GM19043 (cell line): ENCODE measurements around the gene VARS2.
"Not testable (repeated sequence)": the region's sequence is repeated elsewhere in the genome, so short reads cannot be mapped to it uniquely, and the experiment has no call there.

ENCODE experiments used
- ATAC-seq: cut with Tn5 transposase; IDR thresholded peaks from one replicate; pipeline ENCODE4 v1.9.1; 2021; ENCODE audit warnings: low read depth; ENCODE audit not compliant: unreplicated experiment

The VARS2 gene

GRCh38 chr6:30896541-30896940 lies 17.5 kb upstream of the VARS2 start:
- ATAC-seq, result no peak

- no peak for ATAC-seq
Observed at GRCh38 chr6:30897882-30898281, 16.2 kb upstream of the VARS2 start.

GRCh38 chr6:30898750-30899360 lies 15.2 kb upstream of the VARS2 start:
- ATAC-seq, result no peak

- no peak for ATAC-seq
Observed at GRCh38 chr6:30900863-30901417, 13.1 kb upstream of the VARS2 start.

GRCh38 chr6:30901436-30901835 lies 12.6 kb upstream of the VARS2 start:
- no peak for ATAC-seq

GRCh38 chr6:30902196-30902595 lies 11.8 kb upstream of the VARS2 start:
- ATAC-seq, result not testable (repeated sequence)

- no peak for ATAC-seq
Observed at GRCh38 chr6:30902709-30903108, 11.3 kb upstream of the VARS2 start.

- ATAC-seq, result no peak
Observed at GRCh38 chr6:30903236-30903635, 10.8 kb upstream of the VARS2 start.

- not testable (repeated sequence) for ATAC-seq
Observed at GRCh38 chr6:30907290-30907757, 6.7 kb upstream of the VARS2 start.

GRCh38 chr6:30907758-30908591 lies 6.1 kb upstream of the VARS2 start, which contains the start of gene GTF2H4:
TSS of gene GTF2H4 (plus strand) at chr6:30908207.
- peak; percentile 94 for ATAC-seq

GRCh38 chr6:30908700-30909099 lies 5.3 kb upstream of the VARS2 start:
- ATAC-seq, result no peak

GRCh38 chr6:30910473-30910872 lies 3.6 kb upstream of the VARS2 start:
- not testable (repeated sequence) for ATAC-seq

- ATAC-seq, result no peak
Observed at GRCh38 chr6:30912746-30913520, 1.1 kb upstream of the VARS2 start.

- peak; percentile 21 for ATAC-seq
Observed at GRCh38 chr6:30913721-30914075, 340 bp upstream of the VARS2 start.

- no peak for ATAC-seq
Observed at GRCh38 chr6:30914854-30915590, 984 bp downstream of the VARS2 start.

- ATAC-seq, result no peak
Observed at GRCh38 chr6:30915591-30915946, 1.5 kb downstream of the VARS2 start.

GRCh38 chr6:30917041-30917440 lies 3.0 kb downstream of the VARS2 start:
- no peak for ATAC-seq

GRCh38 chr6:30917487-30917886 lies 3.4 kb downstream of the VARS2 start:
- no peak for ATAC-seq

- ATAC-seq, result no peak
Observed at GRCh38 chr6:30918670-30919069, 4.6 kb downstream of the VARS2 start.

- no peak for ATAC-seq
Observed at GRCh38 chr6:30922447-30922852, 8.4 kb downstream of the VARS2 start.
